ENCODE measurements around the gene RBFOX1.

Gene RBFOX1

GRCh38 chr16:7332611-7333010 is at the start of gene RBFOX1:
Gene RBFOX1, plus strand, starts transcription at chr16:7332845.
- no peak for DNase-seq (ENCODE audit: low read depth)

DNA sequence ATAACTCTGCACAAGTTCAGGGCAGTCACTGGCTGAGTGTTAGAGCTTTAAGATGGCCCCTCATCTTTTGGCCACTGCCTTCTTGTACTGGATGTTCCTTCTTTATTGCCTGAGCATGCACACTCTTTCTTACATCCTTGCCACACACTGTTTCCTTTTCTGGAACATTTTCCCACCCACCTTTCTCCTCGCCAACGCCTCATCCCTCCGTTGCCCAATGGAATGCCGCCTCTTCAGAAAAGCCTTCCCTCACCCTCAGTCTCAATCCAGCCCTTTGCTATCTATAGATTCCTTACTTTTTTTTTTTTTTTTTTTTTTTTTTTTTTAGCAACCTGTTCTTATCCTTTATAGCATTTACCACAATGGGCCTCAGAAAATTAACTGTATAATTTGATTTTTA is 47.9 kb upstream of the RBFOX1 start:
- DNase-seq (ENCODE audit: low read depth), result no peak

DNA sequence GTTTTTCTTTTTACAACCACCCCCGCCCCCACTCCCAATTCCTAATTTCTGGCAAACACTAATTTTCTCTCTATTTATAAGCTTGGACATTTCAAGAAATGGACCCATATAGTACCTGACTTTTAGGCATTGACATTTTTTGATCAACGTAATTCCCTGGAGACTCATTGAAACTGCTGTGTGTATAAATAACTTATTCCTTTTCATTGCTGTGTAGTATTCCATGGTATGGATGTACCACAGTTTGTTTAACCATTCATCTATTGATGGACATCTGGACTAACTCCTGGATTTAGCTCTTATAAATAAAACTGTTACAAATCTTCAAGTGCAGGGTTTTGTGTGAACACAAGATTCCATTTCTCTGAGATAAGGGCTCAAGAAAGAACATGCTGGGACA is 47.1 kb upstream of the RBFOX1 start:
- no peak for DNase-seq (ENCODE audit: low read depth)

- no peak for DNase-seq (ENCODE audit: low read depth)
Observed at GRCh38 chr16:7289299-7289698, 43.3 kb upstream of the RBFOX1 start.

- DNase-seq (ENCODE audit: low read depth), result no peak
Observed at GRCh38 chr16:7290682-7291081, 42.0 kb upstream of the RBFOX1 start.

GRCh38 chr16:7294020-7294419 is 38.6 kb upstream of the RBFOX1 start:
- no peak for DNase-seq (ENCODE audit: low read depth)

DNA sequence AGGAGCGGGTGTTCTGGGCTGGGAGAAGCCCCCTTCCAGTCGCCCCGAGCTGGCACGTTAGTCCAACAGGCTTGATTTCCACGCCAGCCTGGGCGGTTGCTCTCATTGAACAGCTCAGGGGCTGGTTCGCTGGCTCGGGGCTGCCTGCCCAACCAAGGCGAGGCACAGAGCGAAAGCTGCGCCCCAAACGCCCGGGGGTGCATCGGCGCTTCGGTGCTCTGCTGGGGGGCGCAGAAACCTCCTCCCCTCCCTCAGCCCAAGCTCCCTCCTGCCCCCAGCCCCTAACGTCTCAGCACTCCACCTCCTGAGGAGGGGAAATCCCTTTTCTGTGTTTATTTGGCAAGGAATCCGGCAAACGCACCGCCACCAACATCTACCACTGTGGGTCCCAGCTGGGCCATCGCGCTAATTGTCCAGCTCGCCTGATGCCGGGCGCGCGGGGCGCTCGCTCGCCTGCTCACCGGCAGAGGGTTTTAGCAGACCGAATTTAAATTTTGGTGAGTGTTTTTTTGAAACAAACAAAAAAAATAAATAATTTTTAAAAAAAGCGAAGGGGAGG is 29.5 kb upstream of the RBFOX1 start:
- DNase-seq (ENCODE audit: low read depth), result no peak

DNA sequence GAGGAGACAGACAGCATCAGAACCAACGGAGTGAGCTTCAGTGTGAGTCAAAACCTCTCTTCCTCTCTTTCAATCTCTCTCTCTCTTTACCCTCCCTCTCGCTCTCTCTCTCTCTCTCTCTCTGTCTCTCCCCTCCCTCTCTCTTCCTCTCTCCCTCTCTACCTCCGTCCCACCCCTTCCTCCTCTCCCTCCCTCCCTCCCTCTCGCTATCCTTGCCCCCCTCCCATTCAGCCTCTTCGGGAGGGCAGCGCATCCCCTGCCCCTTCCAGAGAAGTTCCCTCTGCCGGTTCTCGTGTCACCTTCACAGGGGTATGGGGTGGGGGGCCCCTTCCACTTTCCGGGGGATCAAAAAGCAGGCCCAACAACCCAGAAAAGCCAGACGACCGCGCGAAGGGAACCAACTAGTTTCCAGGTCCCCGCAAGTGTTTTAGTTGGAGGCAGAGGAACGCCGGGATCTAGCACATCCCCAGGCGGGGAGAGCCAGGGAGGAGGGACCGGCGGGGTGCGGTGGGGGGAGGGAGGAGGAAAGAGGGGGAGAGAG is 28.9 kb upstream of the RBFOX1 start:
- no peak for DNase-seq (ENCODE audit: low read depth)

DNA sequence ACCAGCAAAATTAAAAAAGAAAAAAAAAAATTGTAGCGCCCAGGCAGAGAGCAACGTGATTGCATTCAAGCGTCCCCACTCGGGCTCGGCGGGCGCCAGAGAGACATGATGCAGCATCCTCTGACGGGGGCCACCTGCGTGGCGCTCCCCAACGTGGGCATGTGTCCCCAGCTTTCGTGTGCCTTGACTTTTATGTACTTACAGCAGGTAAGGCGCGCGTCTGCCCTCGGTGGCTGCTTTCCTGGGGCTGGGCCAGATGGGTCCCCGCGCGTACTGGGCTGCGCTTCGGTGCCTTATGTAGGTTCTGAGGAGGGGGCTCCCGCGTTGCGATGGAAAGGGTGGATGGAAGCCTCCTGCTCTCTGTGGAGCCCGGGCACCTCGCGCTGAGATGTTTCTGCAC is 28.4 kb upstream of the RBFOX1 start:
- no peak for DNase-seq (ENCODE audit: low read depth)

DNA sequence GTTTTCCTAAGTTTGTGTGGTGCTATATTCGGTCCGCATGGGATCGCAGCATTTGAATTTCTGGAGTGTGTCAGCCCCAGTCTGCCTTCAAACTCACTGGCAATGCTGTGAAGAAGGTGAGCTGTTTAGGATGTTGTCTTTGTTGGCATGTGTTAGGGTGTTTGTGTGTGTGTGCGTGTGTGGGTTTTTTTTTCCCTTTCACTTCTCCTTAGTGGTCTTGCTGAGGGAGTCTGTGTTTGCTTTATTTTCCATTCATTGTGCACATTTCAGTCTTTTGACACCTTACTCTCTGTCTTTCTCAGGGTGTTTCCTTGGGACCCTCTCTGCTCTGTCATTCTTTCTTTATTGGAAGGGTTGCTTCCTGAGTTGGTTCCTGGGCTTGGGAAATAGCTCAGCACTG is 27.7 kb upstream of the RBFOX1 start:
- DNase-seq (ENCODE audit: low read depth), result no peak

GRCh38 chr16:7313170-7313569 is 19.5 kb upstream of the RBFOX1 start:
- no peak for DNase-seq (ENCODE audit: low read depth)

DNA sequence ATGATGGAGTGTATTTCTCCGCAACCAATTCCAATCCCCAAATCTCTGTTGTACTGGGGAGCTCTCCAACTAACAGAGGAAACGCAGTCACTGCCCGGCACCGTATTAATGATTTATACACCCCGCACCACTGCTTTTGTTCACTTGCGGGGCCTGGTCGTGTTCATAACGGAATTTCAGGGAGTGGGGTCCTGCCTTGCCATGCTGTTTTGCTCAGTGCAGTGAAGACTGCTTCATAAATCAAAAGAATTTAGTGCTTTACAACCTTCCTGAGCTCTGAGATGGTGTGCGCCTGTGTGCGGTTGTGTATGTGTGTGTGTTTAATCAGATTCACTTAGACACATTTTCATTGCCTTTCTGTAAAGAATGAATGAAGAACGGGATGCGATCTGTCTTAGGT is 18.5 kb upstream of the RBFOX1 start:
- DNase-seq (ENCODE audit: low read depth), result no peak

DNA sequence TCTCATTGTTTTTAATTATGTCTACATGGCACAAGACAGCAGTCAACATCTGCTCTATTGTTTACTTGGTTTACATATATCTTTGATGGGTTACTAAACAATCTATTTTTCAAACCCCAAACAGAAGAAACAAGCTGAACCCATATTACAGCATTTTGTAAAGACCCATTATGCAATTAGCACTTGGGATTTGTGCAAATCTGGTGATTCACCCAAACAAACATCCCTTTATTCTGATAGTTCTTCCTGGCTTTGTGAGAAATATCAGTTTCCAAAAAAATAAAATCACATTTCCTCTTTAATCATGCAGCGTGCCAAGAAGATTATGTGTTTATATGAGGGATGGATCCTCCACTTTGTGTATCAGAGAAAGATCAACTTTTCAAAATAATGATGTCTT is 16.8 kb upstream of the RBFOX1 start:
- no peak for DNase-seq (ENCODE audit: low read depth)

GRCh38 chr16:7316281-7316888 is 16.3 kb upstream of the RBFOX1 start:
- DNase-seq (ENCODE audit: low read depth), result no peak

- no peak for DNase-seq (ENCODE audit: low read depth)
Observed at GRCh38 chr16:7317982-7318381, 14.7 kb upstream of the RBFOX1 start.

- no peak for DNase-seq (ENCODE audit: low read depth)
Observed at GRCh38 chr16:7318686-7319085, 14.0 kb upstream of the RBFOX1 start.

GRCh38 chr16:7319514-7319913 is 13.1 kb upstream of the RBFOX1 start:
- no peak for DNase-seq (ENCODE audit: low read depth)

- no peak for DNase-seq (ENCODE audit: low read depth)
Observed at GRCh38 chr16:7321661-7322060, 11.0 kb upstream of the RBFOX1 start.

GRCh38 chr16:7324321-7324720 is 8.3 kb upstream of the RBFOX1 start:
- DNase-seq (ENCODE audit: low read depth), result no peak

DNA sequence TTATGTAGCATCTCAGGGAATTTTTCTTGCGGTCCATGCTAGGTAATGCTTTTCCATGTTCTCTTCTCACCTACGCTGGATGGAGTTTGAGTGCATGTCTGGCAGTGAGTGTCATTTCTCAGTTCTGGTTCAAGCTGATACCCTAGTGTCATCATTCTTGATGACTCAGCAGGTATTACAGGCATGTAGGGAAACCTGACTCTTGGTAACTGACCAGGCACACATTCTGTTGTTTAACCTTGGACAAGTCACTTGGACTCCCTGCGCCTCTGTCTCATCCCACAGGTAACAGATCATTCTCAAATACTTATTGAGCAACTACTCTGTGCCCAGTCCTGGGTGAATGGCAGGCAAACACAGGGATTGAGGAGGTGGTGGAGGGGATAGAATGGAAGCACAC is 6.8 kb upstream of the RBFOX1 start:
- no peak for DNase-seq (ENCODE audit: low read depth)

DNA sequence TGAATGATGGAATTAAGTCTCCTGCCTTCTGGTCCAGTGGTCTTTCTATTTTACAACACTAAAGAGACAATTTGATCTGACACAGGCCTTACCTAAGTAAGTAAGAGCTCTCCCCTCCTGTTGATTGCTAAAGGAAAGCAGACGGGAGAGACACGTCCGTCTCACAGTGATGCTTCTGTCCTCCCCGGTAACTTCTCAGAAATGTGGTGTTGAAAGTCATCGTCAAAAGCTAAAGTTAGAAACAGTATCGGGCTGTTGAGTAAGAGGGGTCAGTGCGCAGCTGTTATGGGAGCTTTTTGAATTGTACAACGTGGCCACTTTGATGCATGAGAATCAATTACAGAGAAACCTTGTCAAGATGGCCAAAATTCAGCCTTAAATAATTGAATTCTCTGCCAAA is 1.9 kb upstream of the RBFOX1 start:
- no peak for DNase-seq (ENCODE audit: low read depth)

DNA sequence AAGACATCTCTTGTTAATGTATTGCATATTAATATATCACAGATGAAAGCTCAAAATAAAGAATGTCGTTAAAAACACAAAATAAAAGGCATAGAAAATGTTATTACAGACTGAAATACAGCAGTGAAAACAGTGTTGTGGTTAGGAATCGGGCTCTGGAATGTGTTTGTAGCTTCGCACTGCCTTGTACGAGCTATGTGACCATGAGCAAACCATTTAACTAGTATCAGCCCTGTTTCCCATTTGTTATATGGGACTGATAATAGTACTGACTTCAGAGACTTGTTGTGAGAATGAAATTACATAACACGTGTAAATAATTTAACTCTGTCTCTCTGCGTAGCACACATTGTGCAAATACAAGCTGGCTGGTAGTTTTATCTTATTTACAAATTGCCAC is 648 bp upstream of the RBFOX1 start:
- no peak for DNase-seq (ENCODE audit: low read depth)

DNA sequence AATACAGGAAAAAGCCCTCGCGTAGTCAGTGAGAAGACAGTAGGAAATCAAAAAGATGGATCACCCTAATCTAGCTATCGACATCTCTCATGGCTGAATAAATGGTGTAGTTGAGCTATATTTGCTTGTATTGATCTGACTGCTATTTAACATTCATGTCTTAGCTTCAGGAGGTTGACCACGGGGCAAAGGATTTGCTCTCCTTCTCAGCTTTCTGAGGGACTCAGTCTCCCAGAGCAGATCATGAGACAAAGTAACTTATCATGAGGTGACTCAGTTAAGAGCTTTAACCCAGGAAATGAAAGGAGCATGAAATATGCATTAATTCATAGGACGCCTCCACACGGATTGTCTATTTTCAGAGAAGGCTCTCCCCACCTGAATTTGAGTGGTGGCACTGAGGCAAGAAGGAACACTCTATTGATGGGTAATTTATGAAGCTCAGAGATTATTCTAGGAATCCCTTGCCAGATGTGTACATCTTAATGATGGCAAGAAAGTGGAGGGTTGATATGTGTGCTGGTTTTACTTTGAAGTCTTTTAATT is 608 bp downstream of the RBFOX1 start:
- DNase-seq (ENCODE audit: low read depth), result no peak
